ENCODE data around the gene RNF34. TPM values are rescaled to one million over a fixed set of nuclear protein-coding genes. Genes with fewer than 3 reads are reported as not detected.
A peak's percentile ranks its signal among the peaks of the same experiment; 100 is the strongest.

RNF34 gene
- total and polyA plus RNA-seq, 7 donors = 19.8 to 52.4 (median 34.3) TPM

GRCh38 chr12:121405211-121405610 lies 5.3 kb downstream of the RNF34 start:
- Histone ChIP-seq H3K4me1 (peaks cover 0 to 42% (median 29%) of the 10 kb centered on the region in 4 donors), H3K4me3 (no peak overlapping the region), H3K36me3 (peaks cover 0 to 9% (median 3%) of the 10 kb centered on the region in 4 donors), H3K9me3 (no peaks in the 10 kb centered on the region), H3K27ac (peak overlapping the region in 3 of 4 donors; percentile 7 to 60 (median 48)), H3K27me3 (no peaks in the 10 kb centered on the region)
- WGBS, 2 donors = 97 to 98% methylated on average over 2 of the region's 2 CpGs
- intact Hi-C loops (cut with DNase I) = no loop called here
- DNase-seq = no peak
- no peak for TF ChIP-seq CTCF (IDR thresholded peaks at IDR 0.05)
- no peak for TF ChIP-seq POLR2AphosphoS5 (IDR thresholded peaks at IDR 0.05)
- no peak for TF ChIP-seq POLR2A (IDR thresholded peaks at IDR 0.05)
- no peak for TF ChIP-seq EP300 (IDR thresholded peaks at IDR 0.05)

GRCh38 chr12:121413917-121414316 lies 14.0 kb downstream of the RNF34 start:
- Histone ChIP-seq H3K9me3 (no peaks in the 10 kb centered on the region), H3K36me3 (peaks cover 8 to 37% (median 9%) of the 10 kb centered on the region in 4 donors), H3K4me3 (no peak overlapping the region), H3K27me3 (no peaks in the 10 kb centered on the region), H3K4me1 (no peaks in the 10 kb centered on the region), H3K27ac (no peak overlapping the region)
- no peak for DNase-seq
- 61 to 85% methylated on average over 1 of the region's 1 CpG for WGBS, 2 donors
- intact Hi-C loops (cut with DNase I) = no loop called here
- no peak for TF ChIP-seq EP300 (IDR thresholded peaks at IDR 0.05)
- TF ChIP-seq POLR2A (IDR thresholded peaks at IDR 0.05) = no peak
- TF ChIP-seq POLR2AphosphoS5 (IDR thresholded peaks at IDR 0.05) = no peak
- TF ChIP-seq CTCF (IDR thresholded peaks at IDR 0.05) = no peak

GRCh38 chr12:121417847-121418246 lies 17.9 kb downstream of the RNF34 start:
- no peaks in the 10 kb centered on the region for H3K27me3 ChIP-seq
- no peak overlapping the region for H3K27ac ChIP-seq
- WGBS, 2 donors = 69 to 85% methylated on average over 6 of the region's 6 CpGs
- DNase-seq = no peak
- TF ChIP-seq EP300 (IDR thresholded peaks at IDR 0.05) = no peak
- no peak for TF ChIP-seq POLR2AphosphoS5 (IDR thresholded peaks at IDR 0.05)
- TF ChIP-seq POLR2A (IDR thresholded peaks at IDR 0.05) = no peak
- TF ChIP-seq CTCF (IDR thresholded peaks at IDR 0.05) = no peak
- no peaks in the 10 kb centered on the region for H3K9me3 ChIP-seq
- peaks cover 0 to 14% (median 10%) of the 10 kb centered on the region in 4 donors for H3K4me1 ChIP-seq
- H3K4me3 ChIP-seq = no peak overlapping the region
- peaks cover 8 to 73% (median 25%) of the 10 kb centered on the region in 4 donors for H3K36me3 ChIP-seq
- intact Hi-C loops (cut with DNase I) = no loop called here

- Histone ChIP-seq H3K4me3 (no peak overlapping the region), H3K27ac (no peak overlapping the region), H3K4me1 (peaks cover 0 to 34% (median 29%) of the 10 kb centered on the region in 4 donors), H3K9me3 (no peaks in the 10 kb centered on the region), H3K36me3 (peaks cover 8 to 88% (median 26%) of the 10 kb centered on the region in 4 donors), H3K27me3 (no peaks in the 10 kb centered on the region)
- intact Hi-C loops (cut with DNase I) = no loop called here
- TF ChIP-seq EP300 (IDR thresholded peaks at IDR 0.05) (no peak), POLR2AphosphoS5 (IDR thresholded peaks at IDR 0.05) (no peak), CTCF (IDR thresholded peaks at IDR 0.05) (no peak), POLR2A (IDR thresholded peaks at IDR 0.05) (no peak)
- no peak for DNase-seq
- WGBS, 2 donors = 85 to 89% methylated on average over 6 of the region's 6 CpGs
These were observed 20.2 kb downstream of the RNF34 start for GRCh38 chr12:121420109-121420508.

GRCh38 chr12:121423253-121423652 lies 23.3 kb downstream of the RNF34 start:
- intact Hi-C loops (cut with DNase I) = no loop called here
- DNase-seq = no peak
- Histone ChIP-seq H3K27me3 (no peaks in the 10 kb centered on the region), H3K36me3 (peaks cover 0 to 90% (median 27%) of the 10 kb centered on the region in 4 donors), H3K9me3 (no peaks in the 10 kb centered on the region), H3K4me3 (no peak overlapping the region), H3K27ac (peak overlapping the region; percentile 48 to 82 (median 74)), H3K4me1 (peaks cover 0 to 64% (median 41%) of the 10 kb centered on the region in 4 donors)
- TF ChIP-seq POLR2A (IDR thresholded peaks at IDR 0.05) (peak in 1 of 2 donors; percentile 10), CTCF (IDR thresholded peaks at IDR 0.05) (no peak)
- 87 to 97% methylated on average over 14 of the region's 14 CpGs for WGBS, 2 donors
